ENCODE data around the gene YAP1.

DNA sequence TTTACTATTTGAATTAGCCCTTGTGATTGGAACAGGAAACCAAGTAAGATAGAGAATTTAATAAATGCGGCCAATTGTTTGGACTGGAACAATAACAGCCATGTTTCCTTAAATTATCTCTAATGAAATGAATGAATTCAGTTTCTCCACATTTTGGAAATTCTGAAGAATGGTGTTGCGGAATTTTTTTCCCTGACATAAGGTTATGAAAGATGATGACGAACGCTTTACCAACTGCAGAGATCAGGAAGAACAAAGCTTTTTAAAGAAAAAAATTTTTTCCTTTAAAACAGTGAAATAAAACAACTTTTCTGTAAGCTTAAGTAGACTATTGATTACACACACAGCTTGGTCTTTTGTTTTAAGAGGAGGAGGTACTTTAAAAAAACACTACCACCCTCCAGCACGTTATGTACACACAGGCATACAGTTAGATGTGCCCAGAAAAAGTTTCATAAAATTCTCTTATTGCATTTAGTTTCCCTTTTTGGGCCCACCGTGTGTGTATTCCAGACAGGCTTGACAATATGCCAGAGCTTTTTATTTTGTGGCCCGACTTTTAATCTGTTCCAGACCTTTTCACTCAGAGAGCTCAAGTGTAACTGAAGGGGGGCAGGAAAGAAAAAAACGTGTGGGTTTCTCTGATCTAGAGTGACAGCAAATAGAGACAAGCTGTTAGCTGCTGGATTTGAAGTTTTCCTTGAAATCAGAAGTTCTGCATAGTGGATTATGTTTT, 77.3 kb downstream of the YAP1 start:
- TF ChIP-seq SP1 (IDR thresholded peaks at IDR 0.05) = no peak
- TF ChIP-seq, protein P1, sequence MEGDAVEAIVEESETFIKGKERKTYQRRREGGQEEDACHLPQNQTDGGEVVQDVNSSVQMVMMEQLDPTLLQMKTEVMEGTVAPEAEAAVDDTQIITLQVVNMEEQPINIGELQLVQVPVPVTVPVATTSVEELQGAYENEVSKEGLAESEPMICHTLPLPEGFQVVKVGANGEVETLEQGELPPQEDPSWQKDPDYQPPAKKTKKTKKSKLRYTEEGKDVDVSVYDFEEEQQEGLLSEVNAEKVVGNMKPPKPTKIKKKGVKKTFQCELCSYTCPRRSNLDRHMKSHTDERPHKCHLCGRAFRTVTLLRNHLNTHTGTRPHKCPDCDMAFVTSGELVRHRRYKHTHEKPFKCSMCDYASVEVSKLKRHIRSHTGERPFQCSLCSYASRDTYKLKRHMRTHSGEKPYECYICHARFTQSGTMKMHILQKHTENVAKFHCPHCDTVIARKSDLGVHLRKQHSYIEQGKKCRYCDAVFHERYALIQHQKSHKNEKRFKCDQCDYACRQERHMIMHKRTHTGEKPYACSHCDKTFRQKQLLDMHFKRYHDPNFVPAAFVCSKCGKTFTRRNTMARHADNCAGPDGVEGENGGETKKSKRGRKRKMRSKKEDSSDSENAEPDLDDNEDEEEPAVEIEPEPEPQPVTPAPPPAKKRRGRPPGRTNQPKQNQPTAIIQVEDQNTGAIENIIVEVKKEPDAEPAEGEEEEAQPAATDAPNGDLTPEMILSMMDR (IDR thresholded peaks at IDR 0.05; ENCODE audit: low read depth, low read length, missing input control) = no peak
- TF ChIP-seq, protein P2, sequence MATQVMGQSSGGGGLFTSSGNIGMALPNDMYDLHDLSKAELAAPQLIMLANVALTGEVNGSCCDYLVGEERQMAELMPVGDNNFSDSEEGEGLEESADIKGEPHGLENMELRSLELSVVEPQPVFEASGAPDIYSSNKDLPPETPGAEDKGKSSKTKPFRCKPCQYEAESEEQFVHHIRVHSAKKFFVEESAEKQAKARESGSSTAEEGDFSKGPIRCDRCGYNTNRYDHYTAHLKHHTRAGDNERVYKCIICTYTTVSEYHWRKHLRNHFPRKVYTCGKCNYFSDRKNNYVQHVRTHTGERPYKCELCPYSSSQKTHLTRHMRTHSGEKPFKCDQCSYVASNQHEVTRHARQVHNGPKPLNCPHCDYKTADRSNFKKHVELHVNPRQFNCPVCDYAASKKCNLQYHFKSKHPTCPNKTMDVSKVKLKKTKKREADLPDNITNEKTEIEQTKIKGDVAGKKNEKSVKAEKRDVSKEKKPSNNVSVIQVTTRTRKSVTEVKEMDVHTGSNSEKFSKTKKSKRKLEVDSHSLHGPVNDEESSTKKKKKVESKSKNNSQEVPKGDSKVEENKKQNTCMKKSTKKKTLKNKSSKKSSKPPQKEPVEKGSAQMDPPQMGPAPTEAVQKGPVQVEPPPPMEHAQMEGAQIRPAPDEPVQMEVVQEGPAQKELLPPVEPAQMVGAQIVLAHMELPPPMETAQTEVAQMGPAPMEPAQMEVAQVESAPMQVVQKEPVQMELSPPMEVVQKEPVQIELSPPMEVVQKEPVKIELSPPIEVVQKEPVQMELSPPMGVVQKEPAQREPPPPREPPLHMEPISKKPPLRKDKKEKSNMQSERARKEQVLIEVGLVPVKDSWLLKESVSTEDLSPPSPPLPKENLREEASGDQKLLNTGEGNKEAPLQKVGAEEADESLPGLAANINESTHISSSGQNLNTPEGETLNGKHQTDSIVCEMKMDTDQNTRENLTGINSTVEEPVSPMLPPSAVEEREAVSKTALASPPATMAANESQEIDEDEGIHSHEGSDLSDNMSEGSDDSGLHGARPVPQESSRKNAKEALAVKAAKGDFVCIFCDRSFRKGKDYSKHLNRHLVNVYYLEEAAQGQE (IDR thresholded peaks at IDR 0.05) = no peak
- TF ChIP-seq EGR1 (IDR thresholded peaks at IDR 0.05; ENCODE audit: low read depth in 2 of 2) = no peak
- no peak for TF ChIP-seq YY1 (IDR thresholded peaks at IDR 0.05)
- TF ChIP-seq RAD21 (IDR thresholded peaks at IDR 0.05) = no peak
- TF ChIP-seq, protein P3, sequence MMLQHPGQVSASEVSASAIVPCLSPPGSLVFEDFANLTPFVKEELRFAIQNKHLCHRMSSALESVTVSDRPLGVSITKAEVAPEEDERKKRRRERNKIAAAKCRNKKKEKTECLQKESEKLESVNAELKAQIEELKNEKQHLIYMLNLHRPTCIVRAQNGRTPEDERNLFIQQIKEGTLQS (IDR thresholded peaks at IDR 0.05) = no peak
- no peak for TF ChIP-seq GABPA (IDR thresholded peaks at IDR 0.05 in 1 of 2, conservative IDR thresholded peaks at IDR 0.05 in 1 of 2)
- no peak for TF ChIP-seq FOXA1 (IDR thresholded peaks at IDR 0.05)
- TF ChIP-seq, protein P4, sequence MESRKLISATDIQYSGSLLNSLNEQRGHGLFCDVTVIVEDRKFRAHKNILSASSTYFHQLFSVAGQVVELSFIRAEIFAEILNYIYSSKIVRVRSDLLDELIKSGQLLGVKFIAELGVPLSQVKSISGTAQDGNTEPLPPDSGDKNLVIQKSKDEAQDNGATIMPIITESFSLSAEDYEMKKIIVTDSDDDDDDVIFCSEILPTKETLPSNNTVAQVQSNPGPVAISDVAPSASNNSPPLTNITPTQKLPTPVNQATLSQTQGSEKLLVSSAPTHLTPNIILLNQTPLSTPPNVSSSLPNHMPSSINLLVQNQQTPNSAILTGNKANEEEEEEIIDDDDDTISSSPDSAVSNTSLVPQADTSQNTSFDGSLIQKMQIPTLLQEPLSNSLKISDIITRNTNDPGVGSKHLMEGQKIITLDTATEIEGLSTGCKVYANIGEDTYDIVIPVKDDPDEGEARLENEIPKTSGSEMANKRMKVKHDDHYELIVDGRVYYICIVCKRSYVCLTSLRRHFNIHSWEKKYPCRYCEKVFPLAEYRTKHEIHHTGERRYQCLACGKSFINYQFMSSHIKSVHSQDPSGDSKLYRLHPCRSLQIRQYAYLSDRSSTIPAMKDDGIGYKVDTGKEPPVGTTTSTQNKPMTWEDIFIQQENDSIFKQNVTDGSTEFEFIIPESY (IDR thresholded peaks at IDR 0.05) = no peak

Data from liver (tissue), 3 donors.